ENCODE measurements around the gene PTBP1.
A peak's percentile ranks its signal among the peaks of the same experiment; 100 is the strongest.
"Not testable (repeated sequence)": the region's sequence is repeated elsewhere in the genome, so short reads cannot be mapped to it uniquely, and the experiment has no call there.

The PTBP1 gene

DNA sequence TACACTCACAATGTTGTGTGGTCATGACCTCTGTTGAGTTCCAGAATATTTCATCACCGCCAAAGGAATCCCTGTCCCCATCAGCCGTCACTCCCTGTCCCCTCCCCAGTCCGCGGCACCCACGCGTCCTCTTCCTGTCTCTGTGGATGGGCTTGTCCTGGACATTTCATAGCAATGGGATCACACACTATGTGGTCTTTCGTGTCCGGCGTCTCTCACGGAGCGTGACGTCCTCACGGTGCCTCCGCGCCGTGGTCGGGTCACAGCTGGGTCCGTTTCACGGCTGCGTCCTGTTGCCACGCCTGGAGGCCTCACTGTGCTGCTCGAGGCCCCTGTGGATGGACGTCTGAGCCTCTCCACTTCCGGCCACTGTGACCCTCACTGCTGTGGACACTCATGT, 37.0 kb downstream of the PTBP1 start:
- no peak for FAIRE-seq

DNA sequence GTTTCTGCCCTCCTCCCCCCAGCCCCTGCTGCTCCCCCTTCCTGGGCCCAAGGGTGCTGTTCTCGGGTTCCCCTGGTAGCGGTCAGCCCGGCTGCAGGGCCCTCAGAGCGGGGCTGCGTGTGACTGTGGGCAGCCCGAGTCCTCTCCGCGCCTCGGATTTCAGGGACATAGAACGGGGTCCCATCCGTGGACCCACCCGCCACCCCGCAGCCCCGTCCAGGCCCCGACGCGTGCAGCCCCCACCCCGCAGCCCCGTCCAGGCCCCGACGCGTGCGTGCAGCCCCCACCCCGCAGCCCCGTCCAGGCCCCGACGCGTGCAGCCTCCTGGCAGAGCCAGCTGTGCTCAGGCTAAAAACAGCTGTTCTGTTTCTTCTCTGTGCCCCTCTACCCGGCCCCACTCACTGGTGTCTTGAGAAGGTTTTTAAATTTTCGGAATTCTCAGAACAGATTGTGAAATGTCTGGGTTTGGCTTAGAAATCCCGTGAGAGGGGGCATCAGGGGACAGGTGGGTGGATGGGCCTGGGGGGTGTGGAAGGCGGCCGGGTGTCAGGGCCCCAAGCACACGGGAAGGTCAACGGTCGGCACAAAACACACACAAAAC, 38.1 kb downstream of the PTBP1 start:
- no peak for FAIRE-seq

DNA sequence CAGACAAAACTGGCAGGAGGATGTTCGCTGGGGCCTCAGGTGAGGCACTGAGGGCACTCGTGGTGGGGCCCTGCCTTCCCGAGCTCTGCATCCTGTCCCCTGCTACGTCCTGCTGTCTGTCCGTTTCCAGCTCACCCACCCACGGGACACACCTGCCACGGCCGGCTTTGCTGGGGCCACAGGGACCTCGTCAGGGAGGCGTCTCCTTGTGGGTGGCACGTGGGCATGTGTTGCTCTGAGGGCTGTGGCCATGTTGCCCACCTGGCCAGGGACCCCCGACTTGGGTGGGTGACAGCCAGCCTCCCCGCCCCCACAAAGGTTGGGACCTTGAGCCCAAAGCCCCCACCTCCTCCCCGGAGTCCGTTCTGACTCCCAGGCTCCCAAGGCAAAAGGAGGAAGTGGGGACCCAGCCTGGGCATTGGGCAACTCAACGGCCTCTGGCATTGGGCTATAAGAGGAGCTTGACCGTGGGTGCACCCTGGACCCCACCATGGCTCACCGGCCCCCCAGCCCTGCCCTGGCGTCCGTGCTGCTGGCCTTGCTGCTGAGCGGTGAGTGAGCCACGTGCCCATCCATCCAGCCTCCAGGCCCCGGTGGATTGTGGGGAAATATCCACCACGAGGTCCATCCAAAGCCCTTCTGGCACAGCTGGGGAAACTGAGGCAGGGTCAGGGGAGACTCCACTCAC, 43.4 kb downstream of the PTBP1 start, which contains the start of gene PRTN3:
PRTN3 (plus strand) TSS at position 481 of the 688 bp plus-strand sequence; CDS start at position 491, 10 bp downstream.
- FAIRE-seq = no peak

DNA sequence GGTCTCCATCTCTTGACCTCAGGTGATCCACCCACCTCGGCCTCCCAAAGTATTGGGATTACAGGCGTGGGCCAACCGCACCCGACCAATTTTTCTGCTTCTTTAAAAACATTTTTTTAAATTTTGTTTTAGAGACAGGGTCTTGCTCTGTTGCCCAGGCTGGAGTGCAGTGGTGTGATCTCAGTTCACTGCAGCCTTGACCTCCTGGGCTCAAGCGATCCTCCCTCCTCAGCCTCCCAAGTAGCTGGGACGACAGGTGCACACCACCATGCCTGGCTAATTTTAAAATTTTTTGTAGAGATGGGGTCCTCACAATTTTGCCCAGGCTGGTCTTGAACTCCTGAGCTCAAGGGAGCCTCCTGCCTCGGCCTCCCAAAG, 45.5 kb downstream of the PTBP1 start:
- FAIRE-seq = not testable (repeated sequence)

DNA sequence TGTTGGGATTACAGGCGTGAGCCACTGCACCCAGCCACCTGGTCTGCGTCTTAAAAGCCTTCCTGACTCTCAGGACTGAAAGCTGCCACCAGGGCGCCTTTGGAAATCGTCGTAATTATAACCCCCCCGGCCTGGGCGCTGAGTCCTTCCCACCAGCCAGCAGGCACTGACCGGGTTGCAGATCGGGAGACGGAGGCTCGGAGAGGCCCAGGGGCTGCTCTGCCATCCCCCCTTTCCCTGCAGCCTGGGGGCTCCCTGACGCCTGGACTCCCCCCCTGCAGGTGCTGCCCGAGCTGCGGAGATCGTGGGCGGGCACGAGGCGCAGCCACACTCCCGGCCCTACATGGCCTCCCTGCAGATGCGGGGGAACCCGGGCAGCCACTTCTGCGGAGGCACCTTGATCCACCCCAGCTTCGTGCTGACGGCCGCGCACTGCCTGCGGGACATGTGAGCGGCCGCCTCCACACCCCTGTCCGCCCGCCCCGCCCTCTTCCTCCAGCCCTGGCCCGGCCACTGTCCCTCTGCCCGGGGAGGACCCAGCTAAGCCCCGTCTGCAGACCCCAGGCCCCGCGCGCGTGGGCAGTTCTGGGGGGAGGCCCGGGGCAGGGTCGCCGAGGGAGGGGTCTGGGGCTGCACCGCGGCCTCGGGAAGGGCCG, 46.1 kb downstream of the PTBP1 start:
- FAIRE-seq = no peak

DNA sequence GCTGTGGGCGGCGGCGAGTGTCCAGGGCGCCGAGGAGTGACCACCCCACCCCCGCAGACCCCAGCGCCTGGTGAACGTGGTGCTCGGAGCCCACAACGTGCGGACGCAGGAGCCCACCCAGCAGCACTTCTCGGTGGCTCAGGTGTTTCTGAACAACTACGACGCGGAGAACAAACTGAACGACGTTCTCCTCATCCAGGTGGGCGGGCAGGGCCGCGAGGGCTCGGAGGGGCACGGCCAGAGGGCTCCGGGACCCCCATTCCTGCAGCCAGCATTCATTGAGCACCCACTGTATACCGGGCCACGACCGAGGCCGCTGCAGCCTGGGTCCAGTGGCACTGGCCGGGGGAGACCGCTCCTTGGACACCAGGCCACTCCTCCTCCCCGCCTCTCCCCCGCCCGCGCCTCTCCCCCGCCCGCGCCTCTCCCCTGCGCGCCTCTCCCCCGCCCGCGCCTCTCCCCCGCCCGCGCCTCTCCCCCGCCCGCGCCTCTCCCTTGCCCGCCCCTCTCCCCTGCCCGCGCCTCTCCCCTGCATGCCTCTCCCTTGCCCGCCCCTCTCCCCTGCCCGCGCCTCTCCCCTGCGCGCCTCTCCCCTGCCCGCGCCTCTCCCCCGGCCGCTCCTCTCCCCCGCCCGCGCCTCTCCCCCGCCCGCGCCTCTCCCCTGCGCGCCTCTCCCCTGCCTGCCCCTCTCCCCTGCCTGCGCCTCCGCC, 46.7 kb downstream of the PTBP1 start:
- no peak for FAIRE-seq

DNA sequence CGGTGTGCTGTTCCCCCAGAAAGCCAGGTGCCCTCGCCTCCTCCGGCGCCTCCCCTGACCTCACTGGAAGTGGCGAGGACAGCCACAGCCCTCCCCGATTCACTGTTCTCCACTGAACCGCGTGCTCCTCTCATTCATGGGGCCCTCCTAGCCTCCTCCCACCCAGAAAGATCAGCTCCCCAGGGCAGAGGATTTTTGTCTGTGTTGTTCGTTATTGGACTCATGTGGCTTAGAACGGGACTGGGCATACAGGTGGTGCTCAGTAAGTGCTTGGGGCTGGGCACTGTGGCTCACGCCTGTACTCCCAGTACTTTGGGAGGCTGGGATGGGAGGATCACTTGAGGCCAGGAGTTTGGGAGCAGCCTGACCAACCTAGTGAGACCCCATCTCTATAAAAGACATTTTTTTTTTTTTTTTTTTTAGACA, 47.3 kb downstream of the PTBP1 start:
- FAIRE-seq = no peak

DNA sequence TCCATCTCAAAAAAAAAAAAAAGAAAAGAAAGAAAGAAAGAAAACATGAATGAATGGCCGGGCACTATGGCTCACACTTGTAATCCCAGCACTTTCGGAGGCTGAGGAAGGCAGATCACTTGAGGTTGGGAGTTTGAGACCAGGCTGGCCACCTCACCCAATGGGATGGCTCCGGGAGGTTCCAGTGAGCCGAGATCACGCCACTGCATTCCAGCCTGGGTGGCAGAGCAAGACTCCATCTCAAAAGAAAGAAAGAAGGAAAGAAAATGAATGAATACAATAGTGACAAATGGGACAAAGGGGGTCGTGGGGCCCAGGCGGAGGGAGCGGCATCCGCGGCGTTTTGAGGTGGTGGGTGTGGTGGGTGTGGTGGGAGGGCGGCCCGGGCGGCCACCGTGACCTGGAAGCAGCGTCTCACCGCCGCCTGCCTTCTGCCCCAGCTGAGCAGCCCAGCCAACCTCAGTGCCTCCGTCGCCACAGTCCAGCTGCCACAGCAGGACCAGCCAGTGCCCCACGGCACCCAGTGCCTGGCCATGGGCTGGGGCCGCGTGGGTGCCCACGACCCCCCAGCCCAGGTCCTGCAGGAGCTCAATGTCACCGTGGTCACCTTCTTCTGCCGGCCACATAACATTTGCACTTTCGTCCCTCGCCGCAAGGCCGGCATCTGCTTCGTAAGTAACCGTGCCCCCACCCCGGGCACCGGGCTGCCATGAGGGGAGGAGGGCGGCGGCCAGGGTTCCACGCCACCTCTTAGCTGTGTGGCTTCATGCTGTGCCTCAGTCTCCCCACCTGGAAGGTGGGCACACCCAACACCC, 48.7 kb downstream of the PTBP1 start:
- FAIRE-seq = no peak

DNA sequence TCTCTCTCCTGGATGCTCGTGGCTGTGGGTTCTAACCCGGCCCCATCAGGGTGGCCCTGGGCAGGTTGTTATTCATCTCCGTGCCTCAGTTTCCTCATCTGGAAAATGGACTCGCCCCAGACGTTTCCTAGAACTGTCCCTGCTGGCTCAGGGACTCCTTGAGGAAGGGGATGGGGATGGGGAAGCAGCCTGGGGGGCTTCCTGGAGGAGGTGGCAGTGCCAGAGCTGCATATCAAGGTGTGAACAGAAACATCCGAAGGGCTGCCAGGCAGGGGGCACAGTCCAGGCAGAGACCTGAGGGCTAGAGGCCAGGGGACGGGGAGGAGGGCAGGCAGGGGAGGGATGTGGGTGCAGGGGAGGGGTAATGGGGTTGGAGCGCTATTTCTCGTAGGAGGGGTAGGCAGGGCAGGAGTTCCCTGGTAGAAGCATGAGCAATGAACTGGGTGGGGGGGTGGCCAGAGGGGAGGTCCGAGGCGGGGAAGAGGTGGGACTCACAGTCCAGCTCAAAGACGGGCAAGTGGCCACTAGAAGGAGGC, 51.2 kb downstream of the PTBP1 start:
- no peak for FAIRE-seq

DNA sequence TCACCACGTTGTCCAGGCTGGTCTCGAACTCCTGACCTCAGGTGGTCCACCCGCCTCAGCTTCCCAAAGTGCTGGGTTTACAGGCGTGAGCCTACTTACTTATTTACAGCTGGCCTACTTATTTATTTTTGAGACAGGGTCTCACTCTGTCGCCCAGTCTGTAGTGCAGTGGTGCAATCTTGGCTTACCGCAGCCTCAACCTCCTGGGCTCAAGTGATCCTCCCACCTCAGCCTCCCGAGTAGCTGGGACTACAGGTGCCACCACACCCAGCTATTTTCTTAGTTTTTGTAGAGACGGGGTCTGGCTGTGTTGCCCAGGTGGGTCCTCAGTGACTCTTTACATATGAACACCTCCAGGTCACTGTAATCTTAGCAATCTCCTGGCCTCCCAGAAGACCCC, 51.9 kb downstream of the PTBP1 start:
- not testable (repeated sequence) for FAIRE-seq

DNA sequence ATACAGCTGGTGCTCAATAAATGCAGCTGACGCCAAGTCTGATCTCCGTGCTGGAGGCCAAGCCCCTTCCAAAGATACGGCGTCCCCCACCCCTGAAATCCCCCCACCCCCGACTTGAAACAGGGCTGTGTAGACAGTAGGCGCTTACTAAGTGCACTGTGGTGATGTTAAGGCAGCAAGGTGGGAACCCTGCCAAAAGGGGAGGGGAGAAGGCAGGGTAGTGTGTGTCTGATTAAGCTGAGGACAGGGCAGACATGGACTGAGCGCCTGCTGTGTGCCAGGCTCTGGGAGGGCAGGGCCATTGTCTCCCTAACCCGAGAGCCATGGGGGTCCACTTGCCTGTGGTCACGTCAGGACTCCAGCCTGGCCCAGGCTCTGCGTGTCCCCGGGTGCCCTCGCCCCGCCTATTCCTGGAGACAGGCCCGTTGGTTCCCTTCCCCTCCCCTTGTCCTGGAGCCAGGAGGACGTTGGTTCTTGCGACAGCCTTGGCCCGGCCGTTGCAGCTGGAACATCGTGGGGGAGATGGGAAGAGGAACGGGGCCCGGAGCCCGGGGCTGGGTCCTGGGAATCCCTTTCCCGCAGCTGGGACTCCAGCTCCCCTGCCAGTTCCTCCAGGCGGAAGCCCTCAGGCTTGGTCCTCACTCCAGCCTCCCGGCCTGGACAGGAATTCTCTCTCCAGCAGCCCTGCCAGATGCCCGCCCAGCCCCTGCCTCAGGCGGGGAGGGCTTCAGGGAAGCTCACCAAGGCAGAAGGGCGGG, 53.1 kb downstream of the PTBP1 start:
- FAIRE-seq = no peak

DNA sequence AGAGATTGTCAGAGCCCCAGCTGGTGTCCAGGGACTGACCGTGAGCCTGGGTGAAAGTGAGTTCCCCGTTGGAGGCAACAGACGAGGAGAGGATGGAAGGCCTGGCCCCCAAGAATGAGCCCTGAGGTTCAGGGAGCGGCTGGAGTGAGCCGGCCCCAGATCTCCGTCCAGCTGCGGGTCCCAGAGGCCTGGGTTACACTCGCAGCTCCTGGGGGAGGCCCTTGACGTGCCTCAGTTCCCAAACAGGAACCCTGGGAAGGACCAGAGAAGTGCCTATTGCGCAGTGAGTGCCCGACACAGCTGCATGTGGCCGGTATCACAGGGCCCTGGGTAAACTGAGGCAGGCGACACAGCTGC, 53.7 kb downstream of the PTBP1 start:
- FAIRE-seq = no peak

DNA sequence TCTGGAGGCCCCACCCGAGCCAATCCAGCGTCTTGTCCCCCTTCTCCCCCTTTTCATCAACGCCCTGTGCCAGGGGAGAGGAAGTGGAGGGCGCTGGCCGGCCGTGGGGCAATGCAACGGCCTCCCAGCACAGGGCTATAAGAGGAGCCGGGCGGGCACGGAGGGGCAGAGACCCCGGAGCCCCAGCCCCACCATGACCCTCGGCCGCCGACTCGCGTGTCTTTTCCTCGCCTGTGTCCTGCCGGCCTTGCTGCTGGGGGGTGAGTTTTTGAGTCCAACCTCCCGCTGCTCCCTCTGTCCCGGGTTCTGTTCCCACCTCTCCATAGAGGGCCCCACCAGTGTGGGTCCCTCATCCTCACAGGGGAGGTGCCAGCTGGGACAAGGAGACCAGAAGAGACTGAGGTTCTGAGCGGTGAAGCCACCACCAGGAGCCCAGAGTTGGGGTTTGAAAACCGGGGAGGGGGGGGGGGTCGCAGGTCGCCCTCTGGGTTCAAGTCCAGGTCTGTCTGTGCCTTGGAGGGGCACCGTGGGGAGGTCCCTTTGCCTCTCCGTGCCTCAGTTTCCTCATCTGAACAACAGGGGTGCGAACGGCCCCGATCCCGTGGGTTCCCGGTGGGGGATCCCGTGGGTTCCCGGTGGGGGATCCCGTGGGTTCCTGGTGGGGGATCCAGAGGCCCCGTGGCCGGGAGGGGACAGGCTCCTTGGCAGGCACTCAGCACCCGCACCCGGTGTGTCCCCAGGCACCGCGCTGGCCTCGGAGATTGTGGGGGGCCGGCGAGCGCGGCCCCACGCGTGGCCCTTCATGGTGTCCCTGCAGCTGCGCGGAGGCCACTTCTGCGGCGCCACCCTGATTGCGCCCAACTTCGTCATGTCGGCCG, 55.1 kb downstream of the PTBP1 start, which contains the start of gene ELANE:
ELANE (plus strand) TSS at position 168 of the 878 bp plus-strand sequence; CDS start at position 194, 26 bp downstream.
- no peak for FAIRE-seq

DNA sequence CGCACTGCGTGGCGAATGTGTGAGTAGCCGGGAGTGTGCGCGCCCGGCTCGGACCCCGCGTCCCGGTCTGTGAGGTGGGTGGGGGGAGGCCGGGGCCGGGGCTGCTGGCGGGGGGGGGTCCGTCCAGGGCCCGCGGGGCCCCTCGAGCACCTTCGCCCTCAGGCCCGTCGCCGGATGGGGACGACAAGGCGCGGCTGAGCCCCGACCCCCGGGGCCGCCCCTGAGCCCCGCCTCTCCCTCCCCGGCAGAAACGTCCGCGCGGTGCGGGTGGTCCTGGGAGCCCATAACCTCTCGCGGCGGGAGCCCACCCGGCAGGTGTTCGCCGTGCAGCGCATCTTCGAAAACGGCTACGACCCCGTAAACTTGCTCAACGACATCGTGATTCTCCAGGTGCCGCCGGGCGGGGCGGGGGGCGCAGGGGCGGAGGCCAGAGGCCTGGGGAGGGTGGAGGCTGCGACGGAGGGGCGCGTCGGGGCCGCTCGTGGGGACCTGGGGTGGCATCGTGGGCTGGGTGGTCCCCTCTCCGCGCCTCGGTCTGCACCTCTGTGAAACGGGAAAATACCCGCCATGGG, 55.8 kb downstream of the PTBP1 start:
- no peak for FAIRE-seq

DNA sequence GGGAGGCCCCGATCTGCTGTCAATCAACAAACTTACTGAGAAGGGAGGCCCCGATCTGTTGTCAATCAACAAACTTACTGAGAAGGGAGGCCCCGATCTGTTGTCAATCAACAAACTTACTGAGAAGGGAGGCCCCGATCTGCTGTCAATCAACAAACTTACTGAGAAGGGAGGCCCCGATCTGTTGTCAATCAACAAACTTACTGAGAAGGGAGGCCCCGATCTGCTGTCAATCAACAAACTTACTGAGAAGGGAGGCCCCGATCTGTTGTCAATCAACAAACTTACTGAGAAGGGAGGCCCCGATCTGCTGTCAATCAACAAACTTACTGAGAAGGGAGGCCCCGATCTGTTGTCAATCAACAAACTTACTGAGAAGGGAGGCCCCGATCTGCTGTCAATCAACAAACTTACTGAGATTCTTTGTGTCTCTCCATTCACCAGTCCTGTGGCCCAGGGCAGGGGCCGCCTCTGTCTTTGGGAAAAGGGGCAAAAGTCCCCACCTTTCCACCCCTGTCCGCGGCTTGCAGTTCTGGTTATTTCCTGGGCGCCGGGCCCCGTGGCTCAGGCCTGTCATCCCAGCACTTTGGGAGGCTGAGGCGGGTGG, 56.5 kb downstream of the PTBP1 start:
- not testable (repeated sequence) for FAIRE-seq

DNA sequence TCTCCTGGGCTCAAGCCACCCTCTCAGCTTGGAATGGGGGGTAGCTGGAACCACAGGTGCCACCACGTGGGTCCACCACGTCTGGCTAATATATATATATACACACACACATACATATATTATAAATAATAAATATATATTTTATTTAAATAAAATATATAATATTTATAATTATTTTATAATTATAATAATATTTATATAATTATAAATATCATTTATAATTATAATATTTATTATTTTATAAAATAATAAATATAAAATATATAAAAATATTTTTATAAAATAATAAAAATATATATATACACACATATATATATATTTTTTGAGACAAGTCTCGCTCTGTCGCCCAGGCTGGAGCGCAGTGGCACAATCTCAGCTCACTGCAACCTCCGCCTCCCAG, 57.3 kb downstream of the PTBP1 start:
- FAIRE-seq = peak; percentile 90

DNA sequence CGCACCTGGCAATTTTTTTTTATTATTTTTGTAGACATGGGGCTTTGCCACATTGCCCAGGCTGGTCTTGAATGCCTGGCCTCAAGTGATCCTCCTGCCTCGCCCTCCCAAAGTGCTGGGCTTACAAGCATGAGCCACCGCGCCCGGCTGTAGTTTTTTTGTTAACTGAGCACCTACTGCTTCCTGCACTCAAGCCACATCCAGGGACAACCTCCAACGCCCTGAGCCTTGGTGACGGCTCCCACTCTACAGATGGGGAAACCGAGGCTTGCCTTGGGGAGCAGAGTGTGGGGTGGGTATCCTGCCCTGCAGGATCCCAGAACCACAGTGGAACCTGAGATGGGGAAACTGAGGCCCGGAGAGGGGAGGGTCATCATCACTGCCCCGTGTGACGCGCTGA, 57.9 kb downstream of the PTBP1 start:
- no peak for FAIRE-seq

DNA sequence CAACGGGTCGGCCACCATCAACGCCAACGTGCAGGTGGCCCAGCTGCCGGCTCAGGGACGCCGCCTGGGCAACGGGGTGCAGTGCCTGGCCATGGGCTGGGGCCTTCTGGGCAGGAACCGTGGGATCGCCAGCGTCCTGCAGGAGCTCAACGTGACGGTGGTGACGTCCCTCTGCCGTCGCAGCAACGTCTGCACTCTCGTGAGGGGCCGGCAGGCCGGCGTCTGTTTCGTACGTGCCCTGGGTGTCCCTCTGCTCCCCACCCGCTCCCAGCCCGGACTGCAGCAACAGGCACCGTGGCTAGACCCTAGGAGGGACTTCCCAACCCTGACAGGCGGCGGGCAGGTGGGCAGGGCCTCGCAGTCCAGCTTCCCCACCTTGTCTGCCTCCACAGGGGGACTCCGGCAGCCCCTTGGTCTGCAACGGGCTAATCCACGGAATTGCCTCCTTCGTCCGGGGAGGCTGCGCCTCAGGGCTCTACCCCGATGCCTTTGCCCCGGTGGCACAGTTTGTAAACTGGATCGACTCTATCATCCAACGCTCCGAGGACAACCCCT, 58.4 kb downstream of the PTBP1 start:
- FAIRE-seq = no peak

DNA sequence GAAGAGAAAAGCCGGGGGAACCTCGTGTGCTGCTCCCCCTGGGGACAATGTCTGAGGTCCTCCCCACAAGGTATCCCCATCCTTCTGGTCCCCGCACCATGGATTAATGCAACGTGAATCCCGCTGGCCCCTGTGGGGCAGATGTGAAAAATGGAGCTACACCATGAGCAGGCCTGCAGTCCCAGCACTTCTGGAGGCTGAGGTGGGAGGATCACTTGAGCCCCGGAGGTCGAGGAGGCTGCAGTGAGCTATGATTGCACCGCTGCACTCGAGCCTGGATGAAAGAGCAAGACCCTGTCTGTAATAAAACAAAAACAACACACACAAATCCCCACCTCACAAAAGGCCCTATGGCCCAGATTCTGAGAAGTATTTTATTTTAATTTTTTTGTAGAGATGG, 61.0 kb downstream of the PTBP1 start:
- FAIRE-seq = no peak
